NCI-H510A (cell line): Measurements from ENCODE around the gene SCN8A.

Experiments
- DNase-seq: peaks from one replicate; lab custom pipeline; 2025; lab: John Stamatoyannopoulos, UW

Gene SCN8A

GRCh38 chr12:51721282-51721940 is 130.4 kb downstream of the SCN8A start:
- DNase-seq = no peak

DNA sequence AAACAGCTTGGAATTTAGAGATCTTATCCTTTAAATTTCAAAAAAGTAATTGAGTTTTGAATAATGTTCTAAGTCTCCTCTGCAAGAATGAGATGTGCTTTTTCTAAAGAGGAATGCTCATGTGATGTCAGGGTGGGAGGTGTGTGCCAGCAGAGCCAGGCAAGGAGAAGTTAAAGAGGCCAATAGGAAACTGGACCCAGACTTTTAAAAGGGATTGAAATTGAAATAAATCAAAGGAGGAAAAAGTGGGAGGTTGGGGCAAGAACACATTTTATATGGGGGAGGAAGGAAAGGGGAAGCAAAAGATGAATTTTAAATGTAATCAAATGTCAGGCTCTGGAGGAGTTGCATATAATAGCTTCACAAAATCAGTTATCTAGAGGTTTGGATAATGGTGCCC is 131.4 kb downstream of the SCN8A start:
- no peak for DNase-seq

- no peak for DNase-seq
These were observed 135.1 kb downstream of the SCN8A start for GRCh38 chr12:51726161-51726560.

DNA sequence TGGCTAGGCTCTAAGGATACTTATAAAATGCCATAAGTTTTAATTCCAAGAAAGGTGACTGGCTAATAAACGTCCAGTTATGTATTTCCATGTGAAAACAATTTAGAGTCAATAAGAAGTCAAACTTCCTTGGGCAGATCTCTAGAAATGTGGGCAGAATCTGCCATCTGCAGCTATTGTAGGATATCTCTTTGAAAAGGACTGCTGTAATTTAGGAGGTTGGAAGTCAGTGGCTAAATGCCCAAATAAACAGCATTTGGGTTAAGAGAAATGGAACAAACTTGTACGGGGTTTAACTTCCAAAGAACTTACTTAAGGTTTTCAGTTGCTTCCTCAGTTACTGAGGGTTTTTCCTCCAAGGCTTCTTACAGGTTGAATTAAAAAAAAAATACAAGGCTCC is 135.9 kb downstream of the SCN8A start:
- no peak for DNase-seq

GRCh38 chr12:51729331-51729730 is 138.3 kb downstream of the SCN8A start:
- no peak for DNase-seq

DNA sequence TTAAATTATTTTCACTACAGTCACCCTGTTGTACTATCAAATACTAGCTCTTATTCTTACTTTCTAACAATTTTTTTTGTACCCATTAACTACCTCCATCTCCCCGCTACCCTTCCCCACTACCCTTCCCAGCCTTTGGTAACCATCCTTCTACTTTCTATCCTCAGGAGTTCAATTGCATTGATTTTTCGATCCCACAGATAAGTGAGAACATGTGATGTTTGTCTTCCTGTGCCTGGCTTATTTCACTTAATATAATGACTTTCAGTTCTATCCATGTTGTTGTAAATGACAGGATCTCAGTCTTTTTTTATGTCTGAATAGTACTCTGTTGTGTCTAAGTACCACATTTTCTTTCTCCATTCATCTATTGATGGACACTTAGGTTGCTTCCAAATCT is 139.7 kb downstream of the SCN8A start:
- DNase-seq = no peak

DNA sequence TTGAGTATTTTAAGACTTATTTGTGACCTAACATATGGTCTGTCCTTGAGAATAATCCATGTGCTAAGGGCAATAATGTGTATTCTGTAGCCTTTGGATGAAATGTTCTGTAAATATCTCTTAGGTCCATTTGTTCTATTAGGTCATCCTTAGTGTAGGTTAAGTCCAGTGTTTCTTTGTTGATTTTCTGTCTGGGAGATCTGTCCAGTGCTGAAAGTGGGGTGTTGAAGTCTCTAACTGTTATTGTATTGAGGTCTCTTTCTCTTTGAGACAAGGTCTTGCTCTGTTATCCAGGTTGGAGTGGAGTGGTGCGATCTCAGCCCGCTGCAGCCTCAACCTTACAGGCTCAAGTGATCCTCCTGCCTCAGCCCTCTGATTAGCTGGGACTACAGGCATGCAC is 149.5 kb downstream of the SCN8A start:
- DNase-seq = no peak

- DNase-seq = no peak
These were observed 153.2 kb downstream of the SCN8A start for GRCh38 chr12:51744235-51744634.

GRCh38 chr12:51744957-51745356 is 153.9 kb downstream of the SCN8A start:
- DNase-seq = no peak

- DNase-seq = no peak
These were observed 155.4 kb downstream of the SCN8A start for GRCh38 chr12:51746416-51746815.

- no peak for DNase-seq
These were observed 157.2 kb downstream of the SCN8A start for GRCh38 chr12:51748235-51748634.

DNA sequence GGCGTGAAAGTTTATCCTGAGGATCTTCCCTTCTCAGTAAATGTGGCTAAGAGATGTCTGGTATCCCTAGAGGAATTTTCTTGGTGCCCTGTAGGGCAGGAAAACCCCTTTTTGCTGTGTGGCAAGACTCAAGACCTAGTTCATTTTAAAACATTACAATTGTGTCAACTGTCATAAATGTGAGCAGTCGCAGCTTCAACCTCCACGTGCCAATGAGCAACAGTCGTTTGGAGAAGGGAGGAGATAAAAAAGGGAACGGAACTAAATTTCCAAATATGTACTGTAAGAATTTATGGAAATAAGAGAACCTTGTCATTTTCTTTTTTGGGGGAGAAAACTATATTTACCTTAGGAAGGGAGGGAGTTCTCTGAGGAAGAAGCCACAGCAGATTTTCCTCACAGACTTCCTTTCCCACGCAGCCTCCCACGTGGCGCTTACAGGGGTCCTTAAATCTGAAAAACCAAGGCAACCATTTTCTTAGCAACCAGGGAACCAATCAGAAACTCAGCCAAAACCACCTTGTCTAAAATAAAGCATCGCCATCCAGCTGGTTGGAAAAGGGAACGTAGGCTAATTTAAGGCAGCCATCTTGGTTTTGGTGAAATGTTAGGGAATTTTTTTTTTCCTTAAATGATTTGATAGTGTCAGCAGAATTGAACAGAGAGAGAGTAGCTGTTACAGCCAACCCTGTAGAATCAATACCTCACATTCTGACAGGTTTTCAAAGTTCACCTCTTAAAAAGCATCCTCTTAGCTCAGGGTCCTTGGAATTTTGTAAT is 158.4 kb downstream of the SCN8A start:
- no peak for DNase-seq

DNA sequence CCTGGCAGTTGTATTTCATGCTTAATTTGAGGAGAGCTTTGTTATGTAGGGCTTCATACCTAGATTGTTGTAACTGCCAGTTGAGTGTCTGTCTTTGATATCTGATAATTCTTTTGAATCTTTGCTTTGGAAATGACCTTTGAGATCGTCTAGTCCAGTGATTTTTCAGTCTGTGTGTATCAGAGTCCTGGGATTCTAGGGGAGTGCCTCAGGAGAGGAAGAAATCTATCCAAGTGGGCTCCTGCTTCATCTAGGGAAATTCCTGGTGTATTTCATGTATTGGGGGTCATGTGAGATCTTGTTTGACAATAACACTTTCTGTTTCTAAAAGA is 158.9 kb downstream of the SCN8A start:
- DNase-seq = no peak

GRCh38 chr12:51751661-51752060 is 160.6 kb downstream of the SCN8A start:
- no peak for DNase-seq

- no peak for DNase-seq
These were observed 161.3 kb downstream of the SCN8A start for GRCh38 chr12:51752234-51752889.

GRCh38 chr12:51753980-51754675 is 163.1 kb downstream of the SCN8A start:
- DNase-seq = no peak

GRCh38 chr12:51755251-51755650 is 164.2 kb downstream of the SCN8A start:
- DNase-seq = no peak

DNA sequence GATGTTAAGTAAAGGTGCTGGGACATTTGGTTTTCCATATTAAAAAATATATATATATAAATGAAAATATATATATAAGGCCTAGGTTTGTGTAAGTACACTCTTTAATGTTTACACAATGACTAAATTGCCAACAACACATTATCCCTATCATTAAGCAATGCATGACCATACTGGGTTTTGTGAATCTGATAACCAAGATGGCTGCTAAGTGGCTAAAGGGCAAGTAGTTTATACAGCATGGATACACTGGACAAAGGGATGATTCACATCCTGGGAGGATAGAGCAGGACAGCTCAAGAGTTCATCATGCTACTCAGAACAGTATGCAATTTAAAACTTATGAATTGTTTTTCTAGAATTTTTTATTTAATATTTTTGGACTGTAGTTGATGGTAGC is 168.1 kb downstream of the SCN8A start:
- DNase-seq = no peak

DNA sequence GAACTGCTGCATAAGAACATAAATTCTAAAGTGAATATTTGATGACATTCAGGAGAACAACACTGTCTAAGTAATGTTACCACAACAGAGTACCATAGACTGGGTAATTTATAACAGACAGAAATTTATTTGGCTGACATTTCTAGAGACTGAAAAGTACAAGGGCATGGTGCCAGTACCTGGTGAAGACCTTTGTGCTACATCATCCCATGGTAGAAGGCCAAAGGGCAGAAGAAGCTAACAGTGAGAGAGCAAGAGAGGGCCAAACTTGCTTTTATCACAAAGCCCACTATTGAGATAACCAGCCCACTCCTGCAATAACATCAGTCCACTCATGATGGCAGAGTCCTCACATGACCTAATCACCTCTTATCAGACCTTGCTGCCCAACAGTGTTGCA is 168.7 kb downstream of the SCN8A start:
- no peak for DNase-seq

DNA sequence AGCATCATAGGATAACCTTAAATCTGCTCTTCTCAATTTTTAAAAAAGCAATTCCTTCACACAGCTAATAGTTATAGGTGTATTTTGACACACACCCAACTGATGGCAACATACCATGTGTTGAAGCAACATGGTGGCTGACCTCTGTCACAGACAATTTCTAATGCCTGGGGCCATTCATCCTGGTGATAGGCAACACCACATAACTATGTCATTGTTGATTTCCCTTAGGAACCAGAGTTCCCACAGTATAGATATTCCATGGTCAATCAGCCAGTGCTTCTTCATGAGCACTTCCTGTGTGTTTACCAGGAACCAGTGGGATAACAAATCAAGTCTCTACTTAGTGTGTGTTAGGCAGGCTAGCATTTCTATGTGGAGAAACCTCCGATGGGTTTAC is 169.2 kb downstream of the SCN8A start:
- no peak for DNase-seq

GRCh38 chr12:51763743-51764142 is 172.7 kb downstream of the SCN8A start:
- DNase-seq = no peak

GRCh38 chr12:51766067-51766676 is 175.1 kb downstream of the SCN8A start:
- no peak for DNase-seq
